ENCODE measurements around the gene HRCT1. TPM values are rescaled to one million over a fixed set of nuclear protein-coding genes. Genes with fewer than 3 reads are reported as not detected.
A peak's percentile ranks its signal among the peaks of the same experiment; 100 is the strongest.
"Not testable (repeated sequence)": the region's sequence is repeated elsewhere in the genome, so short reads cannot be mapped to it uniquely, and the experiment has no call there.

Gene HRCT1
- total RNA-seq, 1 experiment from 2014 or later: 3.6 TPM

- Histone ChIP-seq H3K9me2 (ENCODE audit: insufficient read depth) (no peaks in the 10 kb centered on the region), H3K36me3 (ENCODE audit: low read depth) (no peaks in the 10 kb centered on the region), H3K27ac (no peak overlapping the region), H4K20me1 (ENCODE audit: insufficient read depth) (no peaks in the 10 kb centered on the region), H3K27me3 (ENCODE audit: insufficient read depth, low read depth) (no peaks in the 10 kb centered on the region), H3K4me2 (no peak overlapping the region), H3K4me3 (no peak overlapping the region), H3F3A (ENCODE audit: insufficient read depth, low read depth) (no peaks in the 10 kb centered on the region), H3K79me2 (ENCODE audit: low read depth) (no peaks in the 10 kb centered on the region), H3K4me1 (replicated peaks; ENCODE audit: insufficient read depth) (peaks cover 5% of the 10 kb centered on the region; the same call in 1 of the 2 replicates), H2AFZ (no peak overlapping the region), H3K9me3 (ENCODE audit: insufficient read depth, low read depth) (no peaks in the 10 kb centered on the region)
- BruUV-seq (replicated peaks): no TSS peak
- POLR2A ChIA-PET (ENCODE audit: unreplicated experiment): no interaction called here
- intact Hi-C loops (cut with micrococcal nuclease; ENCODE audit: unreplicated experiment): no loop called here
- TF ChIP-seq CTCF (conservative IDR thresholded peaks at IDR 0.05) (no peak), EZH2 (IDR thresholded peaks at IDR 0.05; ENCODE audit: low read depth) (no peak)
- DNase-seq: no peak
- CTCF ChIA-PET: no interaction called here
Measured at GRCh38 chr9:35872505-35872904, 33.5 kb upstream of the HRCT1 start.

- no TSS peak for BruUV-seq (replicated peaks)
- Histone ChIP-seq H3K27ac (no peak overlapping the region), H4K20me1 (ENCODE audit: insufficient read depth) (no peaks in the 10 kb centered on the region), H3F3A (ENCODE audit: insufficient read depth, low read depth) (no peaks in the 10 kb centered on the region; the same call in 1 of the 2 replicates), H3K9me3 (ENCODE audit: insufficient read depth, low read depth) (no peaks in the 10 kb centered on the region), H2AFZ (no peak overlapping the region), H3K4me1 (replicated peaks; ENCODE audit: insufficient read depth) (no peaks in the 10 kb centered on the region), H3K79me2 (ENCODE audit: low read depth) (no peaks in the 10 kb centered on the region), H3K9me2 (ENCODE audit: insufficient read depth) (no peaks in the 10 kb centered on the region), H3K36me3 (ENCODE audit: low read depth) (no peaks in the 10 kb centered on the region), H3K27me3 (ENCODE audit: insufficient read depth, low read depth) (no peaks in the 10 kb centered on the region), H3K4me3 (no peak overlapping the region), H3K4me2 (no peak overlapping the region)
- ChIA-PET POLR2A (ENCODE audit: unreplicated experiment) (no interaction called here), CTCF (interaction anchor here (0.5 to 1.7 kb wide), 10 partner anchors 12 to 236 kb away, joined by 3 to 13 read pairs (median 4); partner anchors contain the start of genes HRCT1, OR13J1 and SPAG8)
- DNase-seq: peak; percentile 49 to 70
- no peak for TF ChIP-seq EZH2 (IDR thresholded peaks at IDR 0.05; ENCODE audit: low read depth)
- TF ChIP-seq CTCF (conservative IDR thresholded peaks at IDR 0.05): peak; percentile 91
- intact Hi-C loops (cut with micrococcal nuclease; ENCODE audit: unreplicated experiment): loop anchor here (1.0 kb wide), 3 partner anchors 56 to 146 kb away; no protein-coding TSS in a partner anchor
Measured at GRCh38 chr9:35882263-35882848, 23.6 kb upstream of the HRCT1 start.

GRCh38 chr9:35882996-35883395, 23.0 kb upstream of the HRCT1 start:
- no peaks in the 10 kb centered on the region for H3K36me3 ChIP-seq (ENCODE audit: low read depth)
- ChIA-PET CTCF (interaction anchor here (0.6 to 1.7 kb wide), 3 partner anchors 23 to 112 kb away, joined by 4 to 13 read pairs (median 10); partner anchors contain the start of gene HRCT1), POLR2A (ENCODE audit: unreplicated experiment) (no interaction called here)
- H4K20me1 ChIP-seq (ENCODE audit: insufficient read depth): no peaks in the 10 kb centered on the region
- no peak overlapping the region for H2AFZ ChIP-seq
- no peaks in the 10 kb centered on the region for H3K4me1 ChIP-seq (replicated peaks; ENCODE audit: insufficient read depth)
- no peaks in the 10 kb centered on the region for H3K9me2 ChIP-seq (ENCODE audit: insufficient read depth)
- no peaks in the 10 kb centered on the region for H3K79me2 ChIP-seq (ENCODE audit: low read depth)
- BruUV-seq (replicated peaks): no TSS peak
- no peaks in the 10 kb centered on the region for H3K27me3 ChIP-seq (ENCODE audit: insufficient read depth, low read depth)
- H3F3A ChIP-seq (ENCODE audit: insufficient read depth, low read depth): no peaks in the 10 kb centered on the region; the same call in 1 of the 2 replicates
- H3K9me3 ChIP-seq (ENCODE audit: insufficient read depth, low read depth): no peaks in the 10 kb centered on the region
- DNase-seq: no peak
- intact Hi-C loops (cut with micrococcal nuclease; ENCODE audit: unreplicated experiment): loop anchor here (1.0 kb wide), 3 partner anchors 57 to 147 kb away; no protein-coding TSS in a partner anchor
- TF ChIP-seq CTCF (conservative IDR thresholded peaks at IDR 0.05) (no peak), EZH2 (IDR thresholded peaks at IDR 0.05; ENCODE audit: low read depth) (no peak)
- no peak overlapping the region for H3K4me3 ChIP-seq
- H3K4me2 ChIP-seq: no peak overlapping the region
- H3K27ac ChIP-seq: no peak overlapping the region

GRCh38 chr9:35884908-35885307, 21.1 kb upstream of the HRCT1 start:
- intact Hi-C loops (cut with micrococcal nuclease; ENCODE audit: unreplicated experiment); BruUV-seq (replicated peaks); DNase-seq; H4K20me1 ChIP-seq (ENCODE audit: insufficient read depth); H3K9me3 ChIP-seq (ENCODE audit: insufficient read depth, low read depth); H3K4me1 ChIP-seq (replicated peaks; ENCODE audit: insufficient read depth); H3K4me2 ChIP-seq; H3K79me2 ChIP-seq (ENCODE audit: low read depth); H3K27me3 ChIP-seq (ENCODE audit: insufficient read depth, low read depth); H3K4me3 ChIP-seq; H3K27ac ChIP-seq; CTCF ChIA-PET; POLR2A ChIA-PET (ENCODE audit: unreplicated experiment); H3K36me3 ChIP-seq (ENCODE audit: low read depth); H3F3A ChIP-seq (ENCODE audit: insufficient read depth, low read depth); H2AFZ ChIP-seq; H3K9me2 ChIP-seq (ENCODE audit: insufficient read depth): not testable (repeated sequence)

All from PC-9 (cell line).